GM18526 (cell line): ENCODE measurements around the gene NEMP2.

Experiments used
- POLR2A ChIP-seq: IDR thresholded peaks from 3 replicates; pipeline ENCODE4 v1.6.1; 2011; ENCODE audit not compliant: insufficient read length; ENCODE audit errors: extremely low read depth

The NEMP2 gene

DNA sequence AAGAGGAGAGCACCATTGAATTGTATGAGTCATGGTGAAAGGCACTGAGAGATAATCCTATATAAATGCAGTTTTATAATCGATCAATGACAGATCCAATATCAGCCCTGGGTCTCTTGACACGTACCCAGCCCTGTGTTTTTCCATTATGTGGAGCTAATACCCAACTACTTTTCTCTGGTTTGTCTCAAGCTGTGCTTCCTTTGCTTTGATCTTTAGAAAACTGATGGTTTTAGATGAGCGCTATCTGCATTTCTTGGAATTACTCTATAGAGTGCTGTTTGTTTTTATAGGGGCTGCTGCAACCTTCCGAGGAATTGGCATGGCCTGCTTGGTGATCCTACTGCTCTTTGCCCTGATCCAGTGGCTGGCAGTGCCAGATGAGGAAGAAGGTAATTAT is 45.0 kb downstream of the NEMP2 start:
- TF ChIP-seq POLR2A = no peak

DNA sequence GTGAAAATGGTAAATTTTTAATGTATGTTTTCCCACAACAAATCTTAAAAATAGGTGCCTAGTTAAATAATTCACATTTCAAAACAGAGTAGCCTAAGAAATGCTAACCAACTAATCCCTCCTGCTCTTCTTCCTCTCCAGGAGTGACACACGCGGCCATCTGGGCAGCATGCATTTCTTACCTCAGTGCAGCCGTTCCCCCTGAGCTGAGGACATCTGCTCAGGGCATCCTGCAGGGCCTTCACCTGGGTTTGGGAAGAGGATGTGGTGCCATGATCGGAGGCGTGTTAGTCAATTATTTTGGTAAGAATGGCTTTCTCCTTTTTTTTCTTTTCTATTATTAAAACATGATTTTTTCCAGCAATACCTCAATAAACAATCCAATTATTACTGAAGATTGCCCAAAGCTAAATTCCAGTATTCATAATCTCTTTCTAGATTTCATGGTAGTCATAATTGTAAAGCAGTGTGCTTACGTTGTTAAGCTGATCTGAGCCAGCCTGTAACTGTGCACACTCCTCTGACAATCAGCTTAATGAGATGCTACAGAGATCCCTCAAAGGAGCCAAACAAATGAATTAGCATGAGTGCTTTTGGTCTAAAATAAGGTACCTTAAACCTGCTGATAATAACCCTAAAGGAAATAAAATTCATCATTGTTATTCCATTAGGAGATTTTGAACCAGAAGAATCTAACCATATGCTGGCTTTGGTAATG is 45.8 kb downstream of the NEMP2 start:
- no peak for TF ChIP-seq POLR2A

DNA sequence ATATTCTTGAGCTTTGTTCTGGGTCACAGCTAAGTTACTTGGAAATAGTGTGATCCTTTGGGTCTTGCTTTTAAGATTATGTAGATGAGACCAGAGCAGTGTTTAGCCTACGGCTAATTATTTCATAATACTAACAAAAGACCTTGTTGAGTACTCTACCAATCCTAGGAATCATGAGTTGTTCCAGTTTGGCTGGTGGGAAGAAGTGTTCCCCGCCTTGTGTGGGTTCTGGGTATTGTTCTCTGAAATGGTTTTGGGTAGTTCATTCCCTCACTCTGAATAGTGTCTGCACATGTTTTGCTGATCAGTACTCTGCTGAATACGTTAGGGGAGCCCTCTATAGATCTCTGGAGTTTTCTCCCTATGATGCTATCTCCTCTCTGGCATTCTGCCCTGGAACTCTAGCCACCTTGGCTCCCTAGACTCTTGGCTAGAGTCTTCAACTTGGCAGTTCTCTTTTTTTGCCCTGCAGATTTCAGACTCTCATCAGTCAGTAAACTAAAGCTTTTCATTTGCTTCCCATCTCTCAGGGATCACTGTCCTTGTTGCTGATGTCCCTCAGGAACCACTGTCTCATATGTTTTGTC is 48.4 kb downstream of the NEMP2 start:
- TF ChIP-seq POLR2A = no peak

DNA sequence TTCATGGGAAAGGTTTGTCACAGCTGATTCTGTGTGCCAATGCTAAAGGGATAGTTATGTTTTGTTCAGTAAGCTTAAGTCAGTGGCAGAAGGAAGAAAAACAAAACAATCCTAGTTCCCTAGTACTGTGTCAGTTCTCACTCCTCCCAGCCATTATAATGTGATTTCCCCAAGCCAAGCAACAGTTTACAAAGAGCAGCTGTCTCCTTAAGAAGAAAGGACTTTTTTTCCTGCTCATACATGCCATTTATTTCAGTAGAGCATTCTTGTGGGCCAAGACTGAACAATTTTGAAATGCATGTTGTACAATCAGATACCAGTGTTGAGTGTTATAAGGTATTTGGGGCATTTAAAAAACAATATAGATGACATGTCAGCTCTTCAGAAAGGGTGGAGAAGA is 52.1 kb downstream of the NEMP2 start:
- no peak for TF ChIP-seq POLR2A

DNA sequence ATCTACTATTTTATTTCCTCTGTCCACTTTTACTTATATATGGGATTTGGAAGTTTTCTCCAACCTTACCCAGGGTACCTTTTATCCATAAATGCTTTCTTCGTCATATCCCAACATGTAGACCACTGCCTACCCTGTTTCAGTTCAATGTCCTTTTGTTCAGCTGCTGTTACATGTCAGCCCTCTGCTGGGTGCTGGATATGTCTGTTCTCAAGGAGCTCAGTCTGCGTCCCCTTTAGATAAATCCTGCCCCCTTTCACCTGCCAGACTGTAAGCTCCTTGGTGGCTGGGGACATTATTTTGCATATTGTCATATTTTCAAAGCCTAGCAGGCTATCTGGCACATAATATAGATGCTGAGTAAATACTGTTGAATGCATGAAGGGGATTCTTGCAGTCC is 53.2 kb downstream of the NEMP2 start:
- no peak for TF ChIP-seq POLR2A

DNA sequence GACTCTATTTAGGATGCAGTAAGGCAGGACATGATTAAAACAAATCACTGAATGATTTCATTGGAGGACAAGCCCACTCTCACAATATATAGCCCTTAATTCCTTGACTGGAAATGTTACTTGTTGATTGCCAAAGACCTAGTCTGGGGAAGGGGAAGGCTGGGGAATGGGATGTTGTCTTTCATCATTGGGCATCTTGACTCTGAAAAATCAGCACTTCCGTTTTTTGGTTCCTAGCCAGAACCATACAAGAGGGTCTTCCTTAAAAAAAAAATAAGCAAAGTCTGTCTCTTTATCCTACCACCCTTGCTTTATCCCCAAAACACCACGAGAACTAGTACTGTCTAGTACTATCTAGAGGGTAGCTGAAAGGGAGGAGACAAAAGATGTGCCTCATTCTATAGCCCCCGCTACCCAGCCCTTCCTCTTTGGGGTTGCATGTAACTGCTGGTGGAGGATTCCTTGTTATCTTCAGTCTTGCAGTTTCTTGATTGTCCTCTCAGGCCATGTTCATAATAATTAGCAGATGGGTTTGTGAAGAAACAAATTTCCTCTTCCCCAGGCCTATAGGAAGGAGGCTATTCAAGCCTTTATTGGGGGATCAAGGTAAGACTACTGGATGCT is 55.8 kb downstream of the NEMP2 start:
- TF ChIP-seq POLR2A = no peak

DNA sequence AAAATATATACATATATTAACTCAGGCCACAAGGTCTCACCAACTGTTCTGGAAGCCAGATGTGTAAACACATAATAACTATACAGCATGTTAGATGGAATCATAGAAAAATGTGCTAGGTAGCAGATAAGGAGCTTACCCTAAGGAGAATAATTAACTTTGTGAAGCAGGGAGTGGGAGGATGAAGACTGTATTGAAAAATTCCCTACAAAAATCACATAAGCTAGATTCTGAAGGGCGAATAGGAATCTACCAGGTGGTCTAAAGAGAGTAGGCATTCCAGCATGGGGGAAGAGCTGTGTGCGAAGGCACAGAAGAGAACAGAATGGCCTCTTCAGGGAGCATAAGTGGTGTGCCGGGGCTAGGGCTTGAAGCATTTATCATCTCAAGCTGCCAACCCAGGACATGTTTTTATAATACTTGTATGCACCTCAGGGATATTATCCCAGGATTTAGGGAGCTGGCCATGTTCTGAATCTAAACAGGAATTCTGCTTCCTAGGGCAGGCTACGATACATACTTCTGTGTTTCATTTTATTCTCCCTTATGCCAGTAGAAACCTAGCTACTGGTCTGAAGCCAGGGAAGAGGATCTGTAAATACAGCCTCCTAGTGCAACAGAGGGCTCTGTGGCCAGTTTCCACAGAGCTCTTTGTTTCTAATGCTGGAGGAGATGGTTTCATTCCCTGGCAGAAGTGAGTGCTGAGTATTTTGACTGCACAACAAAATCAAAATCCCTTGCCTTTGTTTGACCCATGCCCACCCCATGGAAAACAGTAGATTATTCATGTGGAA is 56.7 kb downstream of the NEMP2 start:
- TF ChIP-seq POLR2A = no peak

DNA sequence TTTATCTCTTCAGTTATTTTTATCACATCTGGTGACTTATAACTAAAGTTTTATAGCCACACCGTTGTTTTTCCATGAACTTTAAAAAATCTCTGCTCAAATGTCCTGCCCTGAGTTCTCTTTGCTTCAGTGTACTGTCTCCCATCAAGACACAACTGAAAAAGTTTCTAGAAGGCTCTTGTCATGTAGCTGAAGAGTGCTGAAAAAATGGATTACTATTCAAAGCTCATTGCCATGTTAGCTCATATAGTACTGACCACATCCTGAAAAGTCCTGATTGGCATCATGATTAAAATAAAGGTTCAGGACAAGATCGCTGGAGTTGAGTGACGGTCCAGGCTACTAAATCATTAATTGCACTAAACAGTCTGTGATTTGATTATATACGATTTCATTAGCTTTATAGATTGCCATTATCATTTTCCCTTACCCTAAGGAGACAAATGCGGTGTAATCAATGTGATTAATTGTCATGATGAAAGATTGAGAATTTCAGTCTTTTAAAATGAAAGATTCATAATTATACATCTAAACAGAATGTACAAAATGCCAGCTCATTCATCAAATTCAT is 64.2 kb downstream of the NEMP2 start:
- TF ChIP-seq POLR2A = no peak

DNA sequence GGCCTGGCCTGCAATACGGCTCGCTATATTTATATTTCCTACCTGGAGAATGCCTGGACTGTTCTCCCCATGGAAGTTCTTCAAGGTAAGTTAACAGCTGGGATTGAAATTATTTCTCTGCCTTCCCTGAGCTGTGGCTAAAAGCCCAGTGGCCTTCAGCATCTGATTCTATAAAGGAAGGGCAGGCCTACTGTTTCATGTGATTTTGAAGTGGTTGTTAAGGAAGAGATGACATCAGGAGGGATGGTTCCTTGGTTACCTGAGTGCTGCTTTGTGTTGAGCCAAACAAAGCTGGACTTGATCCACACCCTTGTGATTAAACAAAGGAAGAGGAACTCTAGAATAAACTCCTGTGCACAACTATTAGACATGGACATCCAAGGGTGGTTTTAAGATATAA is 64.8 kb downstream of the NEMP2 start:
- no peak for TF ChIP-seq POLR2A

DNA sequence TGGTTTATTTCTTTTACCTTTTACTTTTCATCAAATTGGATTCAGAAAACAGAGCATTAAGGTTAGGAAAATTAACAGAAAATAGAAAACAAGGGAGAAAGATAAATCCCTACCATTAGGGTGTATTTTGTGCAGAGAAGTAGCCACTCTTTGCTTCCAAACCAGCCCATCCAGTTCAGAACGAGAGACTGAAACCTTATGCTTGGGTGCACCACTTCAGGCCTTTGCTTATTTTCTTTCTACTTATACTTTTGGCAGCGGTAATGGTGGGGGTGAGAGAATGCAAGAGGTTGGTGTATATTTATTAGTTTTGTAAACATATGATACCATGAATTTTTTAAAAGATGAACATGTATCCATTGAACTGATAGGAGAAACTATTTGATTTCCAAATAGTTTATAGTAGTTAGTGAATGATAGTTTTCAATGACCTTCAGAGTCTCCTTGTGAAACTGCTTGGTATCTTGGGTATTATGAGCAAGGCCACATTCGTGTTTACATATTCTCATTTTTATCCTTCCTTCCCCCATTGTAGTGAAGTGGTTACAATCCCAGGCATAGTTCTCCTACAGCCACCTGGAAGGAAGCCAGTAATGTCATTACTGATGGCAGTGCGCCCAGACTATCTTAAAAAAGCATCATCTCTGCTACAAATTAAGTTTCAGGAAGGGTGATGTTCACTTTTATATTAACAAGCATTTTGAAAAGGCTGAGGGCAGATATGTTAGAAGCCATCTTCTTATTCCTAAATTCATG is 65.5 kb downstream of the NEMP2 start:
- TF ChIP-seq POLR2A = no peak

DNA sequence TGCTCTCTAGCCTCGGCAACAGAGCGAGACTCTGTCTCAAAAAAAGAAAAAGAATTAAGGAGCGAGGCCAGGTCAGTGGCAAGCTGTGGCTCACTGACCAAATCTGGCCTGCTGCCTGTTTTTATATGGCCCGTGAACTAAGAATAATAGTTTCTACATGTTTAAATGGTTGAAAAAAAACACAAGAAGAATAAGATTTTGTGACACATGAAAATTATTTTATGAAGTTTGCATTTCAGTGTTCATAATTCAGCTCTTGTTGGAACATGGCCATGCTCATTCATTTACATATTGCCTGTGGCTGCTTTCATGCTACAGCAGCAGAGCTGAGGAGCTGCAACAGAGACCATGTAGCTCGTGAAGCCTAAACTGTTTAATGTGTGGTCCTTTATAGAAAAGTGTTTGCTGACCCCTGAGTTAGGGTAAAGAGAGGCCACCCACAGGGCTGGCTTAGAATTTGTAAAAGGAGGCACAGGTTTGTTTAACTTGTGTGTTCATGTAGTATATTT is 66.9 kb downstream of the NEMP2 start:
- TF ChIP-seq POLR2A = no peak

DNA sequence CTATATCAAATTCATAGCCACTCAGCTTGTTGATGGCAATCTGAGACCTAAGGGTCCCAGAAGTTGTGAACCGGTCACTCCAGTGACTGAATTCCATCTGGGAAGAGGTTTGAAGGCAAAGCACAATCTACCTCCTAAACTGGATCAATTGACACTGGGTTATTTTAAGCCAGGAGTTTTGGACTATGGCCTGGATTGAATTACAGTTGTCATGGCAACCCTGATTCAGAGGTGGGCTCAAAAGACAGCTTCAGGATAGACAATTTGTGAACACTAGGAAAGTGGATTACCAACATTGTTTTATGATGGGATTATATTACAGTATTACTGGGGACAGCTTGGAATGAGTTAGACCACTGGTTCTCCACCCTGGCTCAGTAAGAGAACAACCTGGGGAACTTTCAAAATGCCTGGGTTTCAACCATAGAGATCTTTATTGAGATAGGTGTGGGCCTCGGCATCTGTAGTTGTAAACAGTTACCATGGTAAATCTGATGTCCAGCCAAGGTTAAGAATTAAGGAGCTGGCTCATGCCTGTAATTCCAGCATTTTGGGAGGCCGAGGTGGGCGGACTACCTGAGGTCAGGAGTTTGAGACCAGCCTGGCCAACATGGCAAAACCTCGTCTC is 67.6 kb downstream of the NEMP2 start:
- TF ChIP-seq POLR2A = no peak

DNA sequence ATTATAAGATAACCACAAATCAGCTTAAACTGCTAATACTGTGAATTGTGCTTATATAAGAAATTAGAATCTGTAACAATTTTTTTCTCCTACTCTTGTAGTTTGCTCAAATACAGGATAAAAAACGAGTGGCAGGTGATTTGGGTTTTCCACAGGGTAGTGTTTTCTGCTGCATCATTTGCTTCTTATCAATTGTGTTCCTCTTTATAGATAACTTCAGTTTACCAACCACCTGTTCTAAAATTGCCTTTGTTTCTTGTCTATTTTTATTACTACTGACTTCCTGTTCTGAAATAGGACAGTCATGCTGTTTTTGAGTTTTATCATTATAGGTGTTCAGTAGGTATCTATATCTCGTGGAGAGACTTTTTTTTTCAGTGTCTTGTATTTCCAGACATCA is 69.5 kb downstream of the NEMP2 start:
- no peak for TF ChIP-seq POLR2A

DNA sequence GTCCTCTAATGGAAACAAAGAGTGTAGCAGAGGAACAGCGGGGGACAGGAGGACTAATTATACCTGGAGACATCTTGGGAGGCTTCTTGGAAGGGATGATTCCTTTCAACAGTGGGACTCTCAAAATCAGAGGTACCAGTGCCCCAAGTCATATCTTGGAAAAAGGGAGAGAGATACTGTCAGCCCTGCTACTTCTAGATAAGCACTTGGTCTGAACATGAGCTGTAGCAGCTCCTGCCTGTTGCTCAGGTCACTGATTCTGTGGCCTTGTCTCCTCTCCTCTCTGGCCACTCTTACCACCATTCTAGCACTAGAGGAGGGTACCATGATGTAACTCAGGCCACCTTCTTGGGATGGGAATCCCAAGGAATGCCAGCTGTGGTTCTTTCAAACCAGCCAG is 71.9 kb downstream of the NEMP2 start:
- no peak for TF ChIP-seq POLR2A

DNA sequence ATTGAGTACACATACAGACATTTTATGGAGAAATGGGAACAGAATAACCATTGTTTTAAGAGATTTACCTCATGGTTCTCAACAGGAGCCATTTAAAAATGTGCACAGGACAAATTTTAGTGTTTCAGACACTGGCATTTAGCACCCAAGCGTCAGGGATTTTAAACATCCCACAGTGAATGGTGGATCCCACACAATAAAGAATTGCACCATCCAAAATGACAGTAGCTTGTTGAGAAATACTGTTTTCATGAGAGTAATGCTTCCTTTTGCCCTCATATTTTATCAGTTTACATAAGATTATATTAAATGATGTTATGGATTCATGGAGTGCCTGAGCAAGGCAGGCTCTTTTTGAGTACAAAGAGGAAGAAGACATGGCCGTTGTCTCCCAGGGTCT is 72.3 kb downstream of the NEMP2 start:
- TF ChIP-seq POLR2A = no peak

DNA sequence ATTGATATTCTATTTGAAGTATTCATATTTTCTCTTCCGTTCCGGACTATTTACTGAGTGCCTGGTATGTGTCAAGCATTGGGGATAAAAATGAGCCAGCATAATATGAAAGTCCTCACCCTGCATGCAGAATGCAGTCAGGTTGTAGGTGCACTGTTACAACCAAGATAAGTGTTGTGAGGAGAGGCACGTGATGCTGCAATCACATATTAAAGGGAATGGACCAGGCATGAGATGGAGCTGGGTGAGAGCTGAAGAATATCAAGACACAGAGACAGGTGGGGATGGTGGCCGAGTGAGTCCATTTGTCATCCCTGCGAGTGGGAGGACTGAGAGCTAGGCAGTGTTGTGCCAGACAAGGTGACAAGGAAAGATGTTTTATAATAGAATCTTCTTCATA is 74.0 kb downstream of the NEMP2 start:
- no peak for TF ChIP-seq POLR2A
